SKM-1 (cell line): ENCODE measurements around the gene SOD3.

Experiments
- DNase-seq: peaks from one replicate; lab custom pipeline; 2025; ENCODE audit not compliant: unreplicated experiment; lab: John Stamatoyannopoulos, UW

SOD3 gene

GRCh38 chr4:24775032-24775605 is 20.3 kb upstream of the SOD3 start:
- DNase-seq: no peak

GRCh38 chr4:24775750-24776149 is 19.6 kb upstream of the SOD3 start:
- no peak for DNase-seq

GRCh38 chr4:24777536-24778463 is 17.6 kb upstream of the SOD3 start:
- no peak for DNase-seq

- no peak for DNase-seq
These were observed 16.7 kb upstream of the SOD3 start for GRCh38 chr4:24778464-24779225.

GRCh38 chr4:24780936-24781495 is 14.4 kb upstream of the SOD3 start:
- DNase-seq: no peak

- DNase-seq: no peak
These were observed 13.2 kb upstream of the SOD3 start for GRCh38 chr4:24781999-24782745.

- DNase-seq: no peak
These were observed 11.9 kb upstream of the SOD3 start for GRCh38 chr4:24783506-24783905.

GRCh38 chr4:24791043-24791442 is 4.3 kb upstream of the SOD3 start:
- DNase-seq: no peak

GRCh38 chr4:24792552-24792951 is 2.8 kb upstream of the SOD3 start:
- DNase-seq: no peak

GRCh38 chr4:24793219-24794005 is 2.0 kb upstream of the SOD3 start:
- no peak for DNase-seq

GRCh38 chr4:24794051-24794450 is 1.3 kb upstream of the SOD3 start:
- DNase-seq: no peak

- DNase-seq: no peak
These were observed 893 bp upstream of the SOD3 start for GRCh38 chr4:24794480-24794879.

GRCh38 chr4:24795666-24796381 is 451 bp downstream of the SOD3 start:
- no peak for DNase-seq

- DNase-seq: no peak
These were observed 1.2 kb downstream of the SOD3 start for GRCh38 chr4:24796620-24797019.

GRCh38 chr4:24798036-24798610 is 2.8 kb downstream of the SOD3 start:
- DNase-seq: no peak

GRCh38 chr4:24799196-24799543 is 3.8 kb downstream of the SOD3 start:
- no peak for DNase-seq

- no peak for DNase-seq
These were observed 4.4 kb downstream of the SOD3 start for GRCh38 chr4:24799544-24800324.

GRCh38 chr4:24800325-24800895 is 5.0 kb downstream of the SOD3 start:
- no peak for DNase-seq
